Measurements from ENCODE around the gene ZFYVE9.
"Not testable (repeated sequence)": the region's sequence is repeated elsewhere in the genome, so short reads cannot be mapped to it uniquely, and the experiment has no call there.

The ZFYVE9 gene

DNA sequence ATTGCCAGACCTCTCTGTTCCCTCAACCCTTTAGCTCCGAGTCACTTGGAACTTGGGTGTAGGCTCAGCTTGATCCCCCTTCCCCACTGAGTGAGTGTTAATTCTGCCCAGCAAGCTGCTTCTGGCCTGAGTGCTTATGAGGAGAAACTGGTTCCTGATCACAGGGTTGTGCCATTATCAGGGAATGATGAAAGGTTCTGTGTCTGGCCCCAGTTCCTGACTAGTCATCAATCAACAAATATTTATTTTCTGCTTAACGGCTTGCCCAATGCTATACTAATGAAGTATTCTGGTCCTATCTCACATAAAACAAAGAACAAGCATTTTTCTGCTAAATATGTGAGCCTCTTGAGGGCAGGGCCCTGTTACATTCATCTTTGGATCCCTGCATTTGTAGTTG lies 203.4 kb downstream of the ZFYVE9 start:
- no peak for DNase-seq

DNA sequence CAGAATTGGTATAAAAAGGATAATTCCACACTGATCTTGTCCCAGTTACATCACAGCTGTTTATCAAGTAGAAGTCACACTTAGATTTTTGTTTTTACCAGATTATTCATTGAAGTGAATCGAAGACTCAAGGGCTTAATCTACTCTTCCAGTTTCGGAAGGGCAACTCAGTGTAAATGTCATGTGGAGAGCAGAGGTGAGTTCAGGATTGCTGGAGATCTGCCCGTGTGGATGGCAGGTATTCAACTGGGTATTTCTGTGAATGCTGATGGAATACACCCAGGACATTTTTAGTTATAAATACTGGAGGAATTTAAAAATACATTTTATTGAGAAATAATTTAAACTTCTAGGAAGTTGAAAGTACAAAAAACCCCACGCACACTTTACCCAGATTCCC lies 204.8 kb downstream of the ZFYVE9 start:
- DNase-seq: no peak

DNA sequence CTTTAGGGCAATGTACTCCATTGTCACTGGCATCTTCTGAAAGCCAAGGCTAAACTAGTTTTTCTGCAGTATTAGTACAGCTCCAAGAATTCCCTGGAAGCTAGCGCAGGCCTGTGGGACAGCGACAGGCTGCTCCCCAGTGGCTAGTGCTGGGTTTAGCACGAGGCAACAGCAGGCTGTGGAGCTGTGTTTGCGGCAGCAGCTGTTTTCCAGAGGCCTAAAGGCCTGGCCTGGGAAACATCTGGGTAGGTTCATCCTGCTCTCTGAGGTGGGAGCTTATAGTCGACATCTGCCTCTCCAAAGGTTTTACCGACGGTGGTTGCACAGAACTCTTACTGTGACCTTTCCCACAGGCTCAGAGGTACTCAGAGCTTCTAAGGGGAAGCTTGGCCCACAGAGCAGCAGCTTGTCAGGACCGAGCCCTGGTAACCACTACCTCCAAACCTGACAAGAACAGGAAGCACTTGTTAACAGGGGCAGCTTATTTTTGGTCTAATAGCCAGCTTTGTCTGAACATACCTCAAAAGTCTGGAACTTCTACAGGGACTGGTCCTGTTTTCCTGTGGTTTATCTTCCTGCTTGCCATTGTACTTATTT lies 206.9 kb downstream of the ZFYVE9 start:
- DNase-seq: no peak

DNA sequence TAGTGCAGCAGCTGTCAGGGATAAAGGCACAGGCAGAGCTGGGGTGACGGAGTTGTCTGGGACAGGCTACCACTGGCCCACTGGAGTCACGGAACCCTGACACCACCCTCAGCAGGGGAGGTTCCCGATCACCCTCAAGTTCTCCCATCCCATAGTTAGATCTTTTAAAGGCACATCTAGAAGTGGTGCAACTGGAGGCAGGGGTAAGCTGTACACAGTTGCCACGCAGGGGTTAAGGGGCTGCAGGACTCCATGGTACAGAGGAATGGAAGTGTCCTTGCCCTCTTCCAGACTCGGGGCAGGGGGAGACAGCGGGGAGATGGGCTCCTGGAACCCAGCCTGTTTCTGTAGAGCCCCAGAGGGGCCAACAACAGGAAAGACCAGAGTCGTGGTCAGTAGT lies 210.8 kb downstream of the ZFYVE9 start:
- no peak for DNase-seq

DNA sequence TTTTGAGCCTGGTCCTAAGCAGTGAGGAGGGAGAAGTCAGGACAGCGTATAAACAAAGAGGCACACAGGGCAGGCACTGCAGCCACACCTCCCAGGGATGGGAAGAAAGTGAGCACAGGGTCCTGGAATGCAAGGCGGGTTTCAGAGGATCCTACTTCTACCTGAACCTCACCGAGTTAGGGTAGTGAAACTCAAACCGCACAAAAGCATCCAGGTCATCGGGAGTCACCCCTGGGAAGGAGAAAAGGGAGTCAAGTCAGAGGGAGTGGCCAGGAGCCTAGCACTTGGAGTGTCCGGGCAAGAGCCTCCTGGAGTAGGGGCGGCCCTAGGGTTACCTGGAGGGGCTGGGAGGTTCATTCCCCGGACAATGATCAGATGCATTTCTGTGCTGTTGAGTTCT lies 213.5 kb downstream of the ZFYVE9 start:
- DNase-seq: no peak

DNA sequence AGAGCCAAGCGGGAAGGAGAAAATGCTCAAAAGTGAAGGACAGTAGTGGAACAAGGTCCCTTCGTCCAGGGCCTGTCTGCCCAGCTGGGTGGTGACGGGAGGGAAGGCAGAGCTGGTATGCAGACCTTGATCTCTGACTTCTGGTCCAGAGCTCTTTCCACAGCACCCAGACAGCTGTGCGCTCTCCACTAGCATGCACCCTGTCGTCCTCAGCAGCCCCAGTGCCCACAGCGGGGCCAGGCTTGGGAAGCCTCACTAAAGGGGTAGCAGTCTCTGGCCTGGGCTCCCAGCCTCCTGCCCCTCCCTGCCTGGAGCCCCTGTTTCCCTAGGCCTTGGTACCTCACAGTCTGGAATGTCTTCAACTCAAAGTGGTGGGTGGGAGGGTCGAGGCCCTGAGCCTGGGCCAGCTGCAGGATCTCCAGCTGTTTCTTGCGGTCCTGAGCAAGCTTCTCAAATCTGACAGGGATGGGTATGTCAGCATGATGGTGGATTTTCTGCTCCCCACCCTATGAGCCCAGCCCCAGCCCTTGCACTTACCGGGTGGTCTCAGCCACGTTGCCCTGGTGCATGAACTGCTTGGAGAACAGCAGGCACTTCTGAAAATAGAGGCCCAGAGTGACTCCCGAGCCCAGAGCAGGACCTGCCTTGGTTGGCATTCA lies 214.1 kb downstream of the ZFYVE9 start:
- no peak for DNase-seq

DNA sequence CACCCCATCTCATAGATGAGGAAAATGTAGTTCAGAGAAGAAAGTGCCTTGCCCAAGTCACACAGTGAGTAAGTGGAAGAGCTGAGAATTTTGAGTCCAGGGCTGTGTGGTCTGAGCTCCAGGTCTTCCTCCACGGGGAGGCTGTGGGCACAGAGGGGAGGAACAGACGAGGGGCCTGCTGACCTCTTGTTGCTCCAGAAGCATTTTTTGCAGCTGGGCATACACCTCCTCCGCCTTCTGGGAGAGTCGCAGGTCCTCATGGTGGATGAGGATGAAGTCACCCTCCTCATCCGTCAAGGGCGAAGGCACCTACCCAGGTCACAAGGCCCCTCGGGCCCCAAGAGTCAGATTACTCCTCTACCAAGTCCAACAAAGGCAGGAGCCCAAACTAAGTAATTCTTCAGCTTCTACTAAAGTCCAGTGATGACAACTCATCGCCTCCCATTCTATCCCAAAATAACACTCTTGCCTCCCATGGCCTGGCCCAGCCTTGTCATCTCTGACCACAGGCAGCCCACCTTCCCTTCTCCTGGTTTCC lies 215.0 kb downstream of the ZFYVE9 start:
- DNase-seq: no peak

DNA sequence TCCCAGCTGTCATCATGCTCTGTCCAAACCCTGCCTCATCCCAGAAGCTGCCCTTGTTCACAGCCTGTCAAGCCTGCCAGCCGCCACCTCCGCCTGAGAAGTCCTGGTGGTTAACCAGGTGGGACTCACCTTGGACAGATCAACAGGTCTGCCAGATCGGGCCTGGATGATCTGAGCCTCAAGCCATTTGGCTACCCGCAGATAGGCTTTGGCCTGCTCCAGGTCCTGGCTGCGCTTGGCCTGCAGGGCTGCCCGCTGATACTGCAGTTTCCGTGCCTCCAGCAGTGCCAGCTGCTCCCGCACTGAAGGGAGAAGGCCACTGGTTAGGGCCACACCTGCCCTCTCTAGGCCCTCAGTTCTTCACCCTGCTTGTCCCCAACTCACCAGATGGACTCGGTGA lies 215.5 kb downstream of the ZFYVE9 start:
- DNase-seq: no peak

DNA sequence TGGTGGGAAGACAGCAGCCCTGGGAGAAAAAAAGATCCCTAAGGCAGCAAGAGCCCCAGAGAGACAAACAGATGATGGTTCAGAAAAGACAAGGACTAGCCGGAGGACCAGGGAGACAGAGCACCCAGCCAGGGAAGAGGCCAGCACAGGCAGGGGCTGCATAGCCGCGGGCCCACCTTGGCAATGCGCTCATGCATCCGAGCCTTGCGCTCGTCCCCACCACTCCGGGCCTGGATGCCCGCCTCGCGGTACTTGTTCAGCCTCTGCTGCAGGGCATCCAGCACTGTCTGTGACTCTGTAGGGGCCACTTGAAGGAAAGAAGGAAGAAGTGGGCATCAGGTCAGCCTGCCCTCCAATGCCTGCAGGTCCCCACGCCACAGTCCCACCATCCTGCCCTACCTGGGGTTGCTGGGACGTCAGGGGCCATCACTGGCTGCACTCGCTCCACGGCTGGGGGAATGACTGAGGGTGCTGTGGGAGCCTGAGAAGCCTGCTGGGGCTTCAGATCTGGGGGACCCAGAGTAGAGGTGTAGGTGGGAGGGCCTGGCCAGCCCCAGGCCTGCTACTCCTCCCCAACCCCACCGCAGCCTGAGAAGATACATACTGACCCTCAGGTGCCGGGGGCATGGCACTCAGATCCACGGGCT lies 217.1 kb downstream of the ZFYVE9 start:
- no peak for DNase-seq

DNA sequence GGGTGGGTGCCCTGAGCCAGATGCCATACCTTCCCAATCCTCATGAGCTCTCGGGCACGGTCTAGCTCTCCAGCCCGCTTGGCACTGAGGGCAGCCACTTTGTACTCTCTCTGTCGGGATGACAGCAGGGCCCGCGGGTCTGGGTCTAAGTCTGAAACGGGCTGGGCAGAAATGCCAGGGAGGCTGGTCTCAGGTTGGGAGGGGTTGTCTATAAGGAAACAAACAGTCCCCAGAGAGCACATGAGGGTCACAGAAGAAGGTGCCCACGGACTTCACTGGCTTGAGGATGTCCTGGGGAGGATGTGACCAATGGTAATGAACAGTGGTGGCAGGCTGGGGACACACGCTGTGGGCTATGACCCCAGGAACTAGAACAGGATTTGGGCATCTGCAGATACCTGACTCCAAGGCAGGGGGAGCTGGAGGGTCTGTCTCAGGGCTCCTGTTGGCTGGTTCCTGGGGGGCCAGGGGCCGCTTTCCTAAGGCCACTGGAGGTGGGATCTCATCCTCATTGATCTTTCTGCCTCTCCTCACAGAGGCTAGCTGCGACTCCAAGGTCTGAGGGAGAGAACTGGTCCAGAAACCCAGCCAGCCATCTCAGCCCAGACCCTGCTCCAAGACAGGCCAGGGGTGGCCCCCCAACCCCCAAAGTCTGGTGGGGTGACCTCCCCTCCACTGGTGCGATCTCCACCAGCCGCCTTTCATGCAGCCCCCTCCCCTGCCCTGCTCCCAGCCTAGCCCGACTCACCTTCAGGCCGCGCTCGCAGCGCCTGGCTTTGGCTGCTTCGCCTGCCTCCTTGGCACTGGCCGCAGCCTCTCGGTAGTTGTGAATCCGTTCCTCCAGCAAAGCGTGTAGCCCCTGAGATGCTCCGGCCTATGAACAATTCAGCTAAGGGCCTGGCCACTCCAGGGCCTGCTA lies 218.0 kb downstream of the ZFYVE9 start:
- no peak for DNase-seq

DNA sequence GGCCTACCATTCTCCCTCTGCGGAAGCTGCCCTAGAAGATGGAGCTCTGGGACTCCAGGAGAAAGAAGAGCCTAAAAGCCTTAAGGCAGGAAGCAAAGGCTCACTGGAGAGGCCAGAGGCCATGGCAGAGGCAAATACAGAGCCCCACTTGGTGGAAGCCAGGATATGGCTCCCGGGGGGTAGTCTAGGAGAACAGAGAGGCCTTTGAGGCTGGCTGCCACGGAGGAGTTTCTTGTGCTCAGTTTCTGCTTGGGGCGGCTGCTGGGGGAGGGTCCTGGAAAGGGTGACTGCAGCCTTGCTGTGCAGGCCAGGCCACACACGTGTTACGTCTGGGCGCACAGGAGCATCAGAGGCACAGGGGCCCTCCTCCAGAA lies 218.7 kb downstream of the ZFYVE9 start:
- no peak for DNase-seq

DNA sequence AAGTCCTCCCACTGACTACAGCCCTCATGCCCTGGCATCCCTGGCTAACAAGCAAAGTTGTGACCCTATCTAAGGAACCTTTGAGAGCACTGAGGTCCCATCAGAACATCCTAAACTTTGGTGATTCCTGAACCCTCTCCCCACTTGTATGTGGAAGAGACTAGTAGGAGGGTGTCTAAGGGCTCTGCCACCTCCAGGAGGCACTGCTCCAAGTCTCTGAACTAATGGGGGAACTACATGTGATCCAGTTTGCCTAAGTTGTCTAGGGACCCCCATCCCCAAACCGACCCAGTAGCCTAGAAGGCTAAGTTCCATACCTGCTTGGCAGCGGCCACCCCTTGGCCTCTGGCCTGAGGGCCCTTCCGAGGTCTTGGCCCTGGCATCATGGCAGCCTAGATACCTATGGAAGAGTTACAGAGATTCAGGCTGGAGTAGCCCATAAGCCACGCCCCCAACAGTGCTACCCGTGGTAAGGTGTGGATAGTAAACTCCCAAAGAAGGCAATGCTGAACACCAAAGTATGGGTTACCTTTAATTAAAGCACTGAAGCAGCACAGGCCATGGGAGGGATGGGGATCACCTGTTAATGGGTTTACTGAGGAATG lies 222.4 kb downstream of the ZFYVE9 start:
- no peak for DNase-seq

DNA sequence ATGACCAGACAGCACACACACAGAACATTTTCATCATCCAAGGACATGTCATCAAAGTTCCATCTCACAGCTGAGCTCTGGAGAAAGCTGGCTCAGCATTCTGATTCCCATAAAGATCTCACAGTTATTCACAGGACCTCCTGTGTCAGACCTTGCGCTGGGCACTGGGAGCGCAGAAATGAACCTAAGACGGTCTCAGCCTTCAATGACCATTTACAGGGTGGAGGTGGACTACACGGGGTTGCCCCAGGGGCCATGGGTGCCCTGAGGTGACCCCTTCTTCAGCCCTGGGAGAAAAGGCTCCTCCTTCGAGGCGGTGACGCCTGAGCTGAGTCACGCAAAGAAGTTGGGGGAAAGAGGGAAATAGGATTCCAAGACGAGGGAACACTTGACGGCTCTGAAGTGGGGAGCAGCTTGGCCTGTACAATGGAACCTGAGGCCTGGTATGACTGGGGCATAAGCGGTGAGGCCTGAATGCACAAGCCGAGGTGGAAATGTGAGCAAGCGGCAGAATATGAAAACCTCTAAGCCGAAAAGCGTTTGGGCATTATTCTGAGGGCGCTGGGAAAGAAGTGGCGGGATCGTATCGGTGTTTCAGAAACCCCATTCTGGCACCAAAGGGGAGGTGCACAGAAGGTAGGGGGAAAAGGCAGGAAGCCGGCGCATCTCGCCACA lies 223.3 kb downstream of the ZFYVE9 start:
- DNase-seq: no peak

DNA sequence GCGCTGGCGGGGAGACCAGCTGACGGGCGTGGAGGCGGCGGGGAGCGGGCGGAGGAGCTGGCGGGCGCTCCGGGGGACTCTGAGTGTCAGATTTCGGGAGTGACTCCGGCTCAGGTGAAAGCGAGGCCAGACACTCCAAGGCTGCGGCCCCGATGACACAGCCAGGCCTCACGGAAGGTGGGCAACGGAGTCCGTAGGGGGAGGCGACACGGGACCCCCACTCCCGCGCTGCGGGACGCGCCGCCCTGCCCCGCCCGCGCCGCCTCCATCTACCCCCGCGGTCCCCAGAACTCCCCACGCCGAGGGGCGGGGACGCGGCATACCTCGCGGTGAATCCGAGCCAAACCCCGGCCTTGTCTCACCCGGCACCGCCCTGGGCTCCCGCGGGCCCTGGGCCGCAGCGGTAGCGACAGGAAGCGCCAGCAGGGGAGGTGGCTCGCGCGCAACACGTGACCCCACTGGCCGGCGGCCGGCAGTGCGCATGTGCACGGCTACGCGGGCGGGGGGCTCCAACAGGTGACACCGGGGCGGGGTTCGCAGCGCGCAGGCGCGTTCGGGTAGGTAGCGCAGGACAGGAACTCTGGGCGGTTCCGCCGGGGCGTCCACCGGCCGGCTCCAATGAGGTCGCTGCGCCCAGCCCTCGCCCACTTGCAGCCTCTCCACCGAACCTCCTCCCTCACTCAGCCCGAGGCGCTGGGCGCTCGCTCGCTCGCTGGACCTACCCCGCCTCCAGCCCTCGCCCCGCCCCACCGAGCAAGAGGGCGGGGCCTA lies 224.0 kb downstream of the ZFYVE9 start, which contains the start of gene CC2D1B:
Gene CC2D1B (minus strand): TSS at position 460 of the 771 bp plus-strand sequence. CDS start 1,585 bp downstream, outside the sequence.
- DNase-seq: peak; percentile 91

DNA sequence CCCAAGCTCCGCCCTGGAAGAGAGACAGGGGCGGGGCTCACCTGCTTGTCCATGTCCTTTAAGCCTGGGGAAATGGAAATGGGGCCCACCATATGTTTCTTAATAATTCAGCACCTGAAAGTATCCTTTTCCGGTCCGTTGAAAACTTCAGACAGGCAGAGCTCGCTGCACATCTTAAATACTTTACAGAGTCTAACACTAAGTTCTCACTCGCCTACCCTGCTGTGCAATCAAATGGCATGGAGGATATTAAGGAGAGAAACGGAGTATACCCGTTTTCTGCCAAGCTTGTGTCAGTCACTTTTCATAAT lies 224.6 kb downstream of the ZFYVE9 start:
- no peak for DNase-seq

DNA sequence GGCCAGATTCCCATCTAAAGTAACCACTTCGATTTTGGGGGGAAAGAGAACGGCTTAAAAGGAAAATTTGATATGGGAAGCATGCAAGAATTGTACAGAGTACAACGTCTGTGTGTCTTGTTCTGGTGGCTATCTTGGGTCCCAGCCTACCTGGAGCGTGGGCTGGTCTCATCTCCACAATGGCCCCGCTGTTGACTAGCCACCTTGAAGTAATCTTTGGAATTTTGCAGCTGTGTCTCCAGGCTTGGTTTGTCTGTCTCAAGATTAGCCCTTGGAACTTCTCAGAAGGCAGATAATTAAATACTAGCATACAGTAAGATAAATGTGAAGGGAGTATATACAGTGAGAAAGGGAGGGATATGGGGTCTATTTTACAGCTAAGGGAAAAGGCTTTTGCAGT lies 225.4 kb downstream of the ZFYVE9 start:
- DNase-seq: no peak

DNA sequence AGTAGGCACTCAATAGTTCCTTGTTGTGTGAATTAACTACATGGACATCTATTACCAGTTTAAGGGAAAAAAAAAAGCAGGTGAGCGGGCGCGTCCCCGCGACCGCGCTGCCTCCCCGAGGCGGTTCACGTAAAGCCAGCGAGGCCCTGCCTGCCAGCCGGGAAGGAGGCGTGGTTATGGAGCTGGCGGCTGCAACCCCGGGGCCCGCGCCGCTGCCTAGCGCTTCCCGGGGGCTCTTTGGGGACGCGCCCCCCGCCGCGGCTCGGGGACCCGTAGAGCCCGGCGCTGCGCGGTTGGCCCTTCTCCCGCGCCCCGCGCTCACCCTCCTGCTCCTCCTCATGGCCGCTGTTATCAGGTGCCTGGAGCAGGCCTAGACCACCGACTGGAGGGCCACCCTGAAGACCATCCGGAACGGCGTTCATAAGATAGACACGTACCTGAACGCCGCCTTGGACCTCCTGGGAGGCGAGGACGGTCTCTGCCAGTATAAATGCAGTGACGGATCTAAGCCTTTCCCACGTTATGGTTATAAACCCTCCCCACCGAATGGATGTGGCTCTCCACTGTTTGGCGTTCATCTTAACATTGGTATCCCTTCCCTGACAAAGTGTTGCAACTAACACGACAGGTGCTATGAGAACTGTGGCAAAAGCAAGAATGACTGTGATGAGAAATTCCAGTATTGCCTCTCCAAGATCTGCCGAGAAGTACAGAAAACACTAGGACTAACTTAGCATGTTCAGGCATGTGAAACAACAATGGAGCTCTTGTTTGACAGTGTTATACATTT lies 226.7 kb downstream of the ZFYVE9 start:
- peak; percentile 6 for DNase-seq

DNA sequence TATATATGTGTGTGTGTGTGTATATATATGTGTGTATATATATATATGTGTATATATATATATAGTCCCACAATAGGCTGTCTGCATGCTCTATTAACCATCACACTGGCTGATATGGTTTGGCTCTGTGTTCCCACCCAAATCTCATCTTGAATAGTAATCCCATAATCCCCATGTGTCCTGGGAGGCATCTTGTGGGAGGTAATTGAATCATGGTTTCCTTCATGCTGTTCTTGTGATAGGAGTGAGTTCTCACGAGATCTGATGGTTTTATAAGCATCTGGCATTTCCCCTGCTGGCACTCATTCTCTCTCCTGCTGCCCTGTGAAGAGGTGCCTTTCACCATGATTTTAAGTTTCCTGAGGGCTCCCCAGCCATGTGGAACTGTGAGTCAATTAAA lies 228.0 kb downstream of the ZFYVE9 start:
- not testable (repeated sequence) for DNase-seq

DNA sequence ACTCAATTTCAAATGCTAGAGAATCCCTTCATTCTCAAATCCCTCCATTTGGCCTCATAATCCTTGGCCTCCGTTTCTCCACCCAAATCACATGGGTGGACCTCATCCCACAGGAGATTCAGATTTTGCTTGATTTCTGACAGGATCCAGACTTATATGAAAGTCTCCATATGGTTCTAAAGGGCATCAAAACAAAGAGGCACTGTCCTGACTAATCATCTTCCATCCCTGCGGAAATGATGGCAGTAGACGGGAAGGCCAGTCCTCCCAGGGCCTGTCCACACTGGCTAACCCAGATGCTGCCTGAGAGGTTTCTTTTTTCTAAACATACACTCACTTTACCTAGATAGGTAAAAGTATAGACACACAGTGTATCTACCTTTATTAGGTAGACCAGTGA lies 243.5 kb downstream of the ZFYVE9 start:
- no peak for DNase-seq

DNA sequence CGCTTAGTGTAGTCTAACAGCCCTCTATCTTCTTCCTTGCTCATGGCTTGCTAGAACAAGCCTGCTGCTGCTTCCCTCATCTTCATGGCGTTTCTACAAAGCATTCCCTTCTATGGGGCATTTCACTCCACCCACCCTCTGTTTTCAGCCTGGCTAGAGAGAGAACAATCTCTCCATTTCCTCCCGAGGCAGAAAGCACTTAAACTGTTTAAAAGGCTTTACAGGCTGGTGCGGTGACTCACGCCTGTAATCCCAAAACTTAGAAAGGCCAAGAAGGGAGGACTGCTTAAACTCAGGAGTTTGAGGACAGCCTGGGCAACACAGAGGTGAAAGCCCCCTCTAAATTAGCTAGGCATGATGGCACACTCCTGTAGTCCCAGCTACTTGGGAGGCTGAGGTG lies 244.6 kb downstream of the ZFYVE9 start:
- no peak for DNase-seq

DNA sequence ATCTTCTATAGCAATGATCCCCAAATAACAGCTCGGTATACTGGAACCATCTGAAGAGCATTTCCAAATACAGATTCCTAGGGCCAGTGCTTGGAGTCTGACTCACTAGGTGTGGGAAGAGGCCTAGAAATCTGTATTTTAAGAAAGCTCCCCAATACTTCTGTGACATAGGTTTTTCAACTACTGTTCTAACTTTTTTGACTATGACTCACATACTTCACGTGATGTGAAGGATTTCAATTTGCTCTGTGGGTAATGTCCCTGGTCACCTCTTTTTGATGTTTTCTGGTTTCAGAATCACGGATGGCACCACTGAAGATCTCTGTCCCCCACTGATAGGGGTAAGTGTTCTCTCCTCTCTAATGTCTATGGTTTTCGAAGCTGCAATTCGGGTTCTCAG lies 251.3 kb downstream of the ZFYVE9 start:
- no peak for DNase-seq
